NOMO-1 treated with DMSO at 0.1 percent for 48 hours (cell line): ENCODE data around the gene RPS6KA5.

ENCODE experiments used
- DNase-seq: peaks from one replicate; lab custom pipeline; 2025; ENCODE audit not compliant: unreplicated experiment; lab: John Stamatoyannopoulos, UW

The RPS6KA5 gene

DNA sequence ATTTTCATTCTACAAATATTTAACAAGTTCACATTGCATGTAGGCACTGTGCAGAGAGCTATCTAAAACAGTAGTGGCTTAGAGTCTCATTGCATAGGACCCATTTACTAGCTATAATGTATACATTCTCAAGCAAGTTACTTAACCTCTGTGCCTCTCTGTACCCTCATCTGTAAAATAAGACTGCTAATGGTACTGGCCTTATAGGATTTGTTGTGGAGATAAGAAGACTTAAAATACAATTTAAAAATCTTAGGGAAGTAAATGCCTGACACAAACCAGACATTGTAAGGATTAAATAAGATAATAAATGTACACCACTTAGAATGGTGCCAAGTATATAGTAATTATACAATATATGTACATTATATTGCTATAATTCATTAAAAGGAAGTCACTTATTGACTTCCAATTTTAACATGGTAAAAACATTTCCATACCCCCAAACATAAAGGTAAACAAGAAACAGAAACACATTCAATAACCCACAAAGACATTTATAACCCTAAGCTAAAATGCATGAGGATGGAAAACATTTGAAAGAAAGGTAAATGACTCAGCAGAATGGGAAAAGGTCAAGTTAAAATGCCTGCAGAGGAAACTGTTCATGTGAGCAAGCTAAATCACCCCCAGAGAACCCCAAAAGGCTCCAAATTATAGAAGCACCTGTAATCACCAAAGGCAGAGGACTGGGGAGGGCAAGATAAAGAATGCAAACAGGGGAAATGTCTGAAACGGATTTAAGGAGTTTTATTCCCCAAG lies 30.8 kb downstream of the RPS6KA5 start:
- no peak for DNase-seq

DNA sequence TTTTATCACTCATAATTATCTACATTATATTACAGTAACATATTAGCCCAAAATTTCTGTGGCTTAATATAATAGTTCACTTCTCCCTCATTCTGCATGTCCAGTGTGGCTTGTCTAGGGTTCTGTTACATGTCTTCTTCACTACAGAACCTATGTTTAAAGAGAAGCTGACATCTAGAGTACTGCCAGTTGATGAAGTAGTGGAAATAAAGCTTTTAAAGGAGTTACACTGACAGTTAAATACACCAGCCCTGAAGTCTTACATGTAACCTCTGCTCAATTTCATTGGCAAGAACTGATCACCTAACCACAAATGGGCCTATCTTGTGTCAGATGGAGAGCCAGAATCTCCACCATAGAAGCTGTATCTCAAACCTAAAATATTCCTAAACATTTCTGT lies 32.9 kb downstream of the RPS6KA5 start:
- DNase-seq = no peak

DNA sequence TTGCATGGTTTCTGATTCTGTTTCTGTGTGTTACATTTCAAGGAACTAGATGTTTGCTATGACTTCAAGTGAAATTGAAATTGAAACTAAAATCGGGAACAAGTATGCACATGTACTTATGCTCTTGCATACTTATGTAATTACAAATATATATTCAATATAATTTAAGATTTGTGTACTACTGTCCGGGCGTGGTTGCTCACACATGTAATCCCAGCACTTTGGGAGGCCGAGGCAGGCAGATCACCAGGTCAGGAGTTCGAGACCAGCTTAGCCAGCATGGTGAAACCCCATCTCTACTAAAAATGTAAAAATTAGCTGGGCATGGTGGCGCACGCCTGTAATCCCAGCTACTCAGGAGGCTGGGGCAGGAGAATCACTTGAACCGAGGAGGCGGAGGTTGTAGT lies 37.8 kb downstream of the RPS6KA5 start:
- peak; percentile 88 for DNase-seq

DNA sequence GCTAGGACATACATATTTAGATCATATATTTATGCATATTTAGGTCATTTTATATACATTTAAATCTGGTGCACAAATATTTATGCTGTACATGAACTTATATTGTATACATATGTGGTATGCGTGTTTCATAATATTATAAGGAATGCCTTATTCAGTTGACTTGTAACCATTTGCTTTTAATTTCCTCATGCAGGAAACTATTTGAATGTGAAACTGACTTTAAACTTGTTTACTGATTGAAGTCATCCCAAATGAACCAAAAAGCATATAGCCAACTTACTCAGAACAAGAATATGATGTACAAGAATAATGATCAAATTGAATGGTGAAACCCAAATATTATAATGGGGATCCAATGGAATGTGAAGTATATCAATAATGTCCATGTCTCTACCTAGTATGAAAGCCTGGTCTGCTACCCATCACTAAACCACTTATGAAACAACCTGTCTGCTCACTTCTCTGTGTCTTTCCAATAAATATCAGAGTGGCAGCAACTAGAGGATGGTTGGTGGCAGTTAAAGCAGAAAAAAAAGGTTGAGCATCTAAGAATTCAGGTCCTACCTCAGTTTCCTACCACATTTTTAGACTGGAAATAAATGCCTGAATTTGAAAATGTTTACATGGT lies 38.3 kb downstream of the RPS6KA5 start:
- no peak for DNase-seq

DNA sequence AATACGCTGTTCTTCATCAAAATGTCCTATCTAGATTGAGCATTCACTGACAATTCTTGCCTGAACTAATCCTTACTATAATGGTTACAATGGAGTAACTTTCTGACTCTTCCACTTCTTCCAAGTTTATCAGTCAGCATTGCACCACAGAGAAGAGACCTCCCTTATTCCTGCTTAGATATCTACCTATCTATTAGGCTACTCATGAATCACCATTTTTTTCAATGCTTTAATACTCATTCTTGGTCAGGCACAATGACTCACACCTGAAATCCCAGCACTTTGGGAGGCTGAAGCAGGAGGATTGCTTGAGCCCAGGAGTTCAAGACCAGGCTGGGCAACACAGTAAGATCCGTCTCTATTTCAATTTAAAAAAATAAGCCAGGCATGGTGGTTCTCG lies 39.3 kb downstream of the RPS6KA5 start:
- DNase-seq = no peak

DNA sequence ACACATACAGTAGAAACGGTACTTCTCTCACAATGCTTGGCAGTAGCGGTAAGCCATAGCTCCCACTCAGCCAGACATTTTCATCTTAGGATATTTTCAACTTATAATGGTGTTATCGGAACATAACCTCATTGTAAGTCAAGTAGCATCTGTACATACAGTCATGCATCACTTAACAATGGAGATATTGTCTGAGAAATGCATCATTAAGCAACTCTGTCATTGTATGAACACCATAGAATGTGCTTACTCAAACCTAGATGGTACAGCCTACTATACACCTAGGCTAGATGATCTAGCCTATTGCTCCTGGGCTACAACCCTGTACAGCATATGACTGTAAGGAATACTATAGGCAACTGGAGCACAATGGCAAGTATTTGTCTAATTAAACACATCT lies 40.8 kb downstream of the RPS6KA5 start:
- DNase-seq = no peak

DNA sequence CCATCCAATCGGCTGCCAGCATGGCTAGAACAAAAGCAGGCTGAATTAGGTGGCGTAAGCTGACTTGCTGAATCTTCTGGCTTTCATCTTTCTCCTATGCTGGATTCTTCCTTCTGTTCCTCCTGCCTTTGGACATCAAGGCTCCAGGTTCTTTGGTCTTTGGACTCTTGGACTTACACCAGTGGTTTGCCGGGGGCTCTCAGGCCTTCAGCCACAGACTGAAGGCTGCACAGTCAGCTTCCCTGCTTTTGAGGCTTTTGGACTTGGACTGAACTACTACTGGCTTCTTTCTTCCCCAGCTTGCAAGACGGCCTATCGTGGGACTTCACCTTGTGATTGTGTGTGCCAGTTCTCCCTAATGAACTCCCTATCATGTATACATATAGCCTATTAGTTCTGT lies 42.0 kb downstream of the RPS6KA5 start:
- no peak for DNase-seq

DNA sequence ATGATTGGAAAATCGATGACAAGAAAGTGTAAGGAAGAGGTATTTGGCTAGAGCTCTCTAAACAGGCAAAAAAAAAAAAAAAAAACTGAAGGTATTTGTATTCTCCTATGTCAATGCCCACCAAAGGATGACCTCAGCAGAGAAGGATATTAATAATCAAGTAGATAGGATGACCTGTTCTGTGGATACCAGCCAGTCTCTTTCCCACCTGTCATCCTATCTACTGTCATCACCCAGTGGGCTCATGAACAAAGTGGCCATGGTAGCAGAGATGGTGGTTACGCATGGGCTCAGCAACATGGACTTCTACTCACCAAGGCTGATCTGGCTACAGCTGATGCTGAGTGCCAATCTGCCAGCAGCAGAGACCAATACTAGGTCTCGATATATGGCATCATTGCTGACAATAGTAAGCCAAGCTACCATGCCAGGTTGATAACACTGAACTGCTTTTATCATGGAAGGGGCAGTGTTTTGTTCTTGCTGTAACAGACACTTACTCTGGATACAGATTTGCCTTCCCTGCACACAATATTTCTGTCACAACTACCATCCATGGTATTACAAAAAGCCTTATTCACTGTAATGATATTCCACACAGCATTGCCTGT lies 43.5 kb downstream of the RPS6KA5 start:
- DNase-seq = no peak

DNA sequence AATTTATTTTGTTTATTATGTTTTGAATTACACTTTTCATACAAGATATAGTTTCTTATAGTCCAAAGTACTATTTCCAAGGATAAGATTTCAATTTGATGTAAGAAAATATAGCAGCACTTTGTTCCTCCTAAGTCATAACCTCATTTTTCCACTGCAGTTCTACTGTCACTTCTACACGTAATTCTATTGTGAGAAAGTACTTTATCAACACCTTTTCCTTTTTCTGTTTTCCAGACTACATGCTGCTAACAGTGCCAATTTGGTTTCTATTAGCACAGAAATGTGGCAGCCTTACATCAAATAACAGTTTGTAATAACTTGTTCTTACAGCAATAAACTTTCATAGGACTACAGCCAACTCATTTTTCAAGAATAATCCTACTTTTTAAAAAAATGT lies 45.0 kb downstream of the RPS6KA5 start:
- no peak for DNase-seq

DNA sequence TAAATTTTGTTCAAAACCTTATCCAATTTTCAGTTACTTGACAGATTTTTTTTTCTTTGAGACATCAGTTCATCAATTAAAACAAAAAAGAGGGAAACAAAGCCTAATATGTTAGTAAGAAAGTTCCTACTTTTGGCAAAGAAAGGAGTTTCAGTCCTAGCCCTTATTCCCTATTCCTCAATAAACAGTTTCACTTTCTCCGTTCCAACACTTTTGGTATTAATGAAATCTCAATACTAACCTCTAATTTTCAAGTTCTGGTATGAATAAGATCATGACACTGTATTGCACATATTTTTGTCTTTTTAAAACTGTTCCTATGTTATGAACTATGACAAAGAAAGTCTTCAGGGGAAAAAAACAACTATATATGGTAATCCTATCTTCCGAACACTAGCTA lies 48.4 kb downstream of the RPS6KA5 start:
- DNase-seq = no peak

DNA sequence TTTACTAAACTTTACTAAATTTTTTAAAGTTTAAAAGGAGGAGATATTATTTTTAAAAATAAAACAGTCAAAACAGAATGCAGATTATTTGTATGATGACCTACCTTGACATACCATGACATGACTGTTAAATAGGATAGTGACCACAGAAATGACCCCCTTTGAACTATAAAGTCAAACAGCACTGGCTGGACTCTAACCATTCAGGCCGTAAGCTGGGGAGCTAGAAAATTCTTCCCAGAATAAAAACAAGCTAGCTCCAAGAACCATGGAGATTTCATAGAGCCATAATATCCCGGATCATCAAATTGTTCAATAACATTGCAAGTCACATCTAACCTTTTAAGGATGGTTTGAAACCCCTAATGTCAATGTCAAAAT lies 50.3 kb downstream of the RPS6KA5 start:
- DNase-seq = no peak

DNA sequence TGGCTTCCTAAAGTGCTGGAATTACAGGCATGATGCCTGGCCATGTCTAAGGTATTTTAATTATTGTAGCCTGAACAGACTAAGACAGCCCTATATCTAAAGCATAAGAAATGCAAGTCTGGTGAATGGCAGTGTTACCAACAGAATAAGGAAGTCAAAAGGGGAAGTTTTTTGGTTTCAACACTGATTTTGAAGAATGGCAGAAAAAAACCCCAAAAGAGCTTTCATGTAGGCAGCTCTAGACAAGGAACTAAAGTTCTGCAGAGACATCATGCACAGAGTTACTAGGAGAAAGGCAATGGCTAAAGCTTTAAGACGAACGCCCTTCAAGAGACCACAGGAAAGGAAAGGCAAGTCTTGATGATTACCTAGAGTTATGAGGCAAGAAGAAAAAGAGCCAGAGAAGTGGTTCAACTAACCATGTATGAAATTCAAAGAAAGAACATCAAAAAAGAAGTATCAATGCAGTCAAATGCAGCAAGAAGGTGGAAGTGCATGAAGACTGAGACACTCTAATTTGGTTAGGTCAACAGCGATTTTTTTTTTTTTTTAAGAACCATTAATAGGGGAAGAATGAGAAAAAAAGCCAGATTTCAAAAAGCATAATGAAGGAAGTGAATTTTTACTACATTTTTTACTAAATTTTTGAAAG lies 50.8 kb downstream of the RPS6KA5 start:
- peak; percentile 98 for DNase-seq

DNA sequence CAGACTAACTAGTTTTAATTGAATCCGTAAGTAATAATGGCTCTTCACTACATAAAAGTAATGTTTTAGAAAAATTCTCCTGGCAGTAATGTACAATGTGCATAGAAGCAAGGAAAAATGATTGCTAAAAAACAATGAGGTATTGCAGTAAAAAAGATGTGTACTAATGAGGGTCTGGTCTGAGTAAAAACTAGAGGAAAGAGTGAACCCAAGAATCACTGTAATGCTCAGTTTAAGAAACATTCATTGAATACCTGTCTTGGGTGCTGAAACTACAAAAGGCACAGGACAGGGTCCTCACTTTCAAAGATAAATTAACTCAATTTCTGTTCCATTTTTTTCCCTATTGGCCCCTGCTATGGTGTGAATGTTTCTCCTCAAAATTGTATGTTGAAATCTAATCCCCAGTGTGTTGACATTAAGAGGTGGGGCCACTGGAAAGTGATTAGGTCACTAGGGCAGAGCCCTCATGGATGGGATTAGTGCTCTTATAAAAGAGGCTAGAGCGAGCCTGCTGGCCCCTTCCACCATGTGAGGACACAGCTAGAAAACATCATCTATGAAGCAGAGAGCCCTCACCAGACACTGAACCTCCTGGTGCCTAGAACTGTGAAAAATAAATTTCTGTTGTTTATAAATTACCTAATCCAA lies 51.6 kb downstream of the RPS6KA5 start:
- DNase-seq = peak; percentile 50

DNA sequence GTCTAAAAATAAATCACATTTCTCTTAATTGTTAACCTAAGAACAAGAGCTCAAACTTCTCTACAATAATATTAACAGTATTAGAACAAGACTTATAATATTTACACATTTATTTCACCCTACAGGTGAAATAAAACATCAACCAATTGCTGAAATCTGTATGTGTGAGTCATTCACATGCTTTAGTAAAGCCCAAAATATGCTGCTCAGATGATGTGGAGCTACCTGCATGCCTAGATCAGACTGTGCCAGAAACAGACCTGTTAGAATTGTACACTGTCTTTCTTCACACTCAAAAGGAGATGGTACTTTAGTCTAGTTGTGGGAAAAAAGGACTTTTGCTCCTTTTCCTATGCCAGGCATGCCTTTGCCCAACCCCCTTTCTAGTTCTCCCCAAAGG lies 54.7 kb downstream of the RPS6KA5 start:
- no peak for DNase-seq

DNA sequence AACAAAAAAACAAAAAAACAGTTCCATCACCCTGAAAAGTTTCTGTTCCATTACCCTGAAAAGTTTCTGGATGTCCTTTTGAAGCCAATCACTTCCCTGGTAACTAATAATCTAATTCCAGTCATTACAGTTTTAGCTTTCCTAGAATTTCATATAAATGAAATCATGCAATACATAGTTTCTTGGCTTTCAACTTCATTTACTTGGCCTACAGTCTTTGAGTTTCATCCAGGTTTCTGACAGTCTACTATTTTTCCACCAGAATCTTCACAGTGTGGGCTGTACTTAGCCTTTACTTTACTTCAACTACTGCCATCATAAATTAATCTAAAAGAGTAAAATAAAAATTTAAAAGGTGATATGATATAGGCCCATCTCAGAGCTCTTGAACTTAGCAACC lies 55.5 kb downstream of the RPS6KA5 start:
- no peak for DNase-seq

DNA sequence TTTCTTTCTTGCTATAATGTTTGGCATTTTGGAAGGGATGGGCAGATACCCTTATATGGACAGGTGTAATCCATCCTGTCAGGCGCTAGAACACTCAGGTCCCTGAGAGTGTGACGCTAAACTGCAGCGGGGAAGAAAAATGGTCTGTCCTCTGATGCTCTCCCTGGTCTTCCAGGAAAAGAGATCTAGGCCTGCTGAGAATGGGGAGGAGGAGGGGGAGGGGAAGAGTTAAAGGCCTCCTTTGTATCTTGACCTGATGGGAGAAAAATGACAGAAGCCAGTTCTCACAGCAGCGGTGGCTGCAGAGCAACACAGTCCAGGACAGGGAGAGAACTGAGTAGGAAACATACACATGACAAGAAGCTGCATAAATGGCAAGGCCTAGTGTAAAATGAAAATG lies 61.1 kb downstream of the RPS6KA5 start:
- DNase-seq = no peak

DNA sequence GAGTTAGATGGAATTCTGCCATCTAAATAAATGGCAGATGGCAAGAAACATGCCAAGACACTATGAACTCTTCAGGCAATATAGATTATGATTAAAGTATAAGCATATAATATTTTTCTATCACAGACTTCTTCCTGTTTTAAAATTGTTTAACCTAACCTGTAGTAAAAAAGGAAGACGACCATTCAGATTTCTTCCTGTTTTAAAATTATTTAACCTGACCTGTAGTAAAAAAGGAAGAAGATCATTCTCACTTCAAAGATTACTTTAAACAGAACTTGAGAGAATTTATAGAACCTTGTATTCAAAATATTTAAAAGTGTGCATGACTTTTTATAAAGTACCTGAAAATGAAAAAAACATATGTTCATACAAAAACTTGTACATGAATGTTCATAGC lies 63.5 kb downstream of the RPS6KA5 start:
- peak; percentile 31 for DNase-seq

DNA sequence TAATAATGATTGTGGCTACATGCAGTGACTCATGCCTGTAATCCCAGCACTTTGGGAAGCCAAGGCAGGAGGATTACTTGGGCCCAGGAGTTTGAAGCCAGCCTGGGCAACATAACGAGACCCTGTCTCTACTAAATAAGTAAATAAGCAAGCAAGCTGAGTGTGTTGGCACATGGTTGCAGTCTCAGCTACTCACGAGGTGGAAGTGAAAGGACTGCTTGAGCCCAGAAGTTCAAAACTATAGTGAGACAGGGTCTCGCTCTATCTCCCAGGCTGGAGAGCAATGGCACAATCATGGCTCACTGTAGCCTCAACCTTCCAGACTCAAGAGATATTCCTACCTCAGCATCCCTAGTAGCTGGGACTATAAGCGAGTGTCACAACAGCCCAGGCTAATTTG lies 64.7 kb downstream of the RPS6KA5 start:
- no peak for DNase-seq

DNA sequence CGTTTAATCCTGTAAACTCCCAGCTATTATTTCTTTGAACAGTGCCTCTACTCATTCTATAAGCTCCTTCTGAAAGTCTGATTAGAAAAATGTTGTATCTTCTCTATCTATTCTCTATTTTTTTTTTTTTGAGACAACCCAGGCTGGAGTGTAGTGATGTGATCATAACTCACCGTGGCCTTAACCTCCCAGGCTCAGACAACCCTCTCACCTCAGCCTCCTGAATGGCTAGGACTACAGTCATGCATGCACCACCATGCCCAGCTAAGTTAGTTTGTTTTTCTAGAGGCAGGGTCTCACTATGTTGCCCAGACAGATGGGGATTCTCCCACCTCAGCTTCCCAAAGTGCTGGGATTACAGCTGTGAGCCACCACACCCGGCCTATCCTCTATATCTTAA lies 66.6 kb downstream of the RPS6KA5 start:
- DNase-seq = no peak

DNA sequence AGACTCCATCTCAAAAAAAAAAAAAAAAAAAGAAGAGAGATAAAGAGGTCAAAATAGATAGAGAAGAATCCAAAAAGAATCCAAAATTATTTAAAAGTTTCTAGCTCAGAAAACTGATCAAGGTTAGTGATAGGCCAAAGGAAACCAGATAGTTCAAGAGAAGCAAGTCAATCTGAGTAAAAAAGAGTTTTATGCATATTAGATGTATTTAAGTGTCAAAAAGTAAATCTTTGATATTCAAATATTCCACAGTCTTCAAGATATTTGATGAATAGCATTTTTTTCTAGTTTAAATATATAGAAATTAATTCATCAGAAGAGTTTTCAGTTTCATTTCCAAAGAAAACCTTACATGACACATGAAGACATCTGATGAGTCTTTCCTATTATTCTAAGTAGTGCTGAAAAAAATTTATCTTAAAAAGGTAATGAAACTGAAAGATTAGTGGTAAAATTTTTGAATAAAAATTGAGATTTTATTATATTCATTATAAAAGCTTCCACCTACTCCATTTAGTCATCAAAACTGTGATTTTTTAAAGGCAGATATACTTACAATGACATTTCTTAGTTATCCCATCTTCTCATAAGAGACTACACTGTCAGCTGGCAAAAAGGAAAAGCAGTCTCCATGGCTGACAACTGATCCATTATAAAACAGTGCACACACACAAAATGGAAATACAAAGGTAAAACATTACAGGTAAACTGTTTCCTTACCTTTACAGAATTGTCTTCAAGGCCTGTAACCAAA lies 68.6 kb downstream of the RPS6KA5 start:
- no peak for DNase-seq

DNA sequence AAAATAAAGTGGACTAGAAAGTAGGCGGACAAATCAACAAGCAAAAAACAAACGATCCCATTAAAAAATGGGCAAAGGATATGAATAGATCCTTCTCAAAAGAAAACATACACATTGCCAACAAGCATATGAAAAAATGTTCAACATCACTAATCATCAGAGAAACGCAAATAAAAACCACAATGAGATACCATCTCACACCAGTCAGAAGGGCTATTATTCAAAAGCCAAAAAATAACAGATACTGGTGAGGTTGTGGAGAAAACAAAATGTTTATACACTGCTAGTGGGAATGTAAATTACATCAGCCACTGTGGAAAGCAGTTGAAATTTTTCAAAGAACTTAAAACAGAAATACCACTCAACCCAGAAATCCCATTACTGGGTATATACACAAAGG lies 70.3 kb downstream of the RPS6KA5 start:
- DNase-seq = no peak
